GM12864 (cell line): ENCODE data around the gene BSG.

Source experiments
- DNase-seq: peaks from one replicate; pipeline ENCODE4 v3.0.0-alpha.2; 2011; ENCODE audit warnings: low read depth
- H3K4me3 ChIP-seq: 2 replicates; pipeline ENCODE4 v1.5.1; 2011; ENCODE audit warnings: mild to moderate bottlenecking, low read depth, low read length, control low read depth
- TF ChIP-seq, protein P1 (sequence below): IDR thresholded peaks from 2 replicates; pipeline ENCODE4 v1.5.1; 2011; ENCODE audit warnings: low read depth, mild to moderate bottlenecking, moderate library complexity, low read length, control low read depth, inconsistent platforms; ENCODE audit errors: missing control alignments

BSG gene

DNA sequence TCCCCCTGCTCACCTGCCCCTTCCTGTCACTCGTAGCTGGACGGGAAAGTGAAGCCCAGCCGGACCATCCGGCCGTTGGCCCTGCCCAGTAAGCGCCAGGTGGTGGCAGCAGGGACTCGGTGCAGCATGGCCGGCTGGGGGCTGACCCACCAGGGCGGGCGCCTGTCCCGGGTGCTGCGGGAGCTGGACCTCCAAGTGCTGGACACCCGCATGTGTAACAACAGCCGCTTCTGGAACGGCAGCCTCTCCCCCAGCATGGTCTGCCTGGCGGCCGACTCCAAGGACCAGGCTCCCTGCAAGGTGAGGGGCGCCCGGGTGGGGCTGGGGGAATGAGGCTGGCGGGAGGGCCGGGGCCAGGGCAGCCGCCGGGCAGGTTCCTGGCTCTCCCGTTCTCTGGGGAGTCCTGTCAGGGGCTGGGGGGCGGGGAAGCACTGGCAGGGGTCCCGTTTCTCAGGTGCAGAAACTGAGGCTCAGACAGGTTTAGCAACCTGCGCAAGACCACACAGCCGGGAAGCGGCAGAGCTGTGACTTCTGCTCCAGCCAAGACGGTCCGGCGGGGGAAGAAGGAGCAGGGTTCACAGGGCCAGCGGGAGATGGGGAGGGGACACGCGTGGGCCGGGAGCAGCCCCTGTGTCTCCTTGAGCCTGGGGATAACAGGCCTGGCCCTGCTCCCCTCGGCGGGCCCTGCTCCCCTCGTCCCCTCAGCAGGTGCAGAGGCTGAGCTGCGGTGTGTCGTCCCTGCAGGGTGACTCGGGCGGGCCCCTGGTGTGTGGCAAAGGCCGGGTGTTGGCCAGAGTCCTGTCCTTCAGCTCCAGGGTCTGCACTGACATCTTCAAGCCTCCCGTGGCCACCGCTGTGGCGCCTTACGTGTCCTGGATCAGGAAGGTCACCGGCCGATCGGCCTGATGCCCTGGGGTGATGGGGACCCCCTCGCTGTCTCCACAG lies 23.2 kb upstream of the BSG start:
- TF ChIP-seq, protein P1, sequence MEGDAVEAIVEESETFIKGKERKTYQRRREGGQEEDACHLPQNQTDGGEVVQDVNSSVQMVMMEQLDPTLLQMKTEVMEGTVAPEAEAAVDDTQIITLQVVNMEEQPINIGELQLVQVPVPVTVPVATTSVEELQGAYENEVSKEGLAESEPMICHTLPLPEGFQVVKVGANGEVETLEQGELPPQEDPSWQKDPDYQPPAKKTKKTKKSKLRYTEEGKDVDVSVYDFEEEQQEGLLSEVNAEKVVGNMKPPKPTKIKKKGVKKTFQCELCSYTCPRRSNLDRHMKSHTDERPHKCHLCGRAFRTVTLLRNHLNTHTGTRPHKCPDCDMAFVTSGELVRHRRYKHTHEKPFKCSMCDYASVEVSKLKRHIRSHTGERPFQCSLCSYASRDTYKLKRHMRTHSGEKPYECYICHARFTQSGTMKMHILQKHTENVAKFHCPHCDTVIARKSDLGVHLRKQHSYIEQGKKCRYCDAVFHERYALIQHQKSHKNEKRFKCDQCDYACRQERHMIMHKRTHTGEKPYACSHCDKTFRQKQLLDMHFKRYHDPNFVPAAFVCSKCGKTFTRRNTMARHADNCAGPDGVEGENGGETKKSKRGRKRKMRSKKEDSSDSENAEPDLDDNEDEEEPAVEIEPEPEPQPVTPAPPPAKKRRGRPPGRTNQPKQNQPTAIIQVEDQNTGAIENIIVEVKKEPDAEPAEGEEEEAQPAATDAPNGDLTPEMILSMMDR = no peak
- H3K4me3 ChIP-seq = no peak overlapping the region
- no peak for DNase-seq

DNA sequence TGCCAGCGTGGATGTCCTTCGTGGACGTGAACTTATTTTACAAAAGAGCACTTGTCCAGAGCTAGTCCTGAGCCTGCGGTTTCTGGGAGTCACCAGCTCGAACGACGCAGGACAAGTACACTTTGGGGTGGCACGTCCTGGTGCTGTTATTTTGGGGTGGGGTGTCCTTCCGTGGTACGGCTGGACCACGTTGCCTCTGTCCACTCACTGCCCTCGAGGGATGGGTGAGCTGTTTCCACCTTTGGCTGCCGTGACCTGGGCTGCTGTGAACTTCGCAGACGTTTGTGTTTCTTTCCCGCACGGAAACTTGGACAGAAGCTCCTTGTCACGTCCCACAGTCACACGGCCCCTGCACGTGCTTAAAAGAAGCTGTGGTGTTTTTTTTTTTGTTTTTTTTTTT lies 17.6 kb upstream of the BSG start:
- no peak overlapping the region for H3K4me3 ChIP-seq
- DNase-seq = no peak
- TF ChIP-seq, protein P1 = no peak

DNA sequence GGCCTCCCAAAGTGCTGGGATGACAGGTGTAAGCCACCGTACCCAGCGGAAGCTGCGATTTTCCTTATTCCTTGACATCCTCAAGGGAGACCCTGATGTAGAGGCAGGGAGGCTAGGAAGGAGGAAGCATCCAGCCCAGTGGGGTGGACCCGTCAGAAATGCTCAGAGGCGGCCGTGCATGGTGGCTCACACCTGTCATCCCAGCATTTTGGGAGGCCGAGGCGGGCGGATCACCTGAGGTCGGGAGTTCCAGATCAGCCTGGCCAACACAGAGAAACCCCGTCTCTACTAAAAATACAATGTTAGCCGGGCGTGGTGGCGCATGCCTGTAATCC lies 17.0 kb upstream of the BSG start:
- H3K4me3 ChIP-seq = no peak overlapping the region
- TF ChIP-seq, protein P1 = no peak
- no peak for DNase-seq

DNA sequence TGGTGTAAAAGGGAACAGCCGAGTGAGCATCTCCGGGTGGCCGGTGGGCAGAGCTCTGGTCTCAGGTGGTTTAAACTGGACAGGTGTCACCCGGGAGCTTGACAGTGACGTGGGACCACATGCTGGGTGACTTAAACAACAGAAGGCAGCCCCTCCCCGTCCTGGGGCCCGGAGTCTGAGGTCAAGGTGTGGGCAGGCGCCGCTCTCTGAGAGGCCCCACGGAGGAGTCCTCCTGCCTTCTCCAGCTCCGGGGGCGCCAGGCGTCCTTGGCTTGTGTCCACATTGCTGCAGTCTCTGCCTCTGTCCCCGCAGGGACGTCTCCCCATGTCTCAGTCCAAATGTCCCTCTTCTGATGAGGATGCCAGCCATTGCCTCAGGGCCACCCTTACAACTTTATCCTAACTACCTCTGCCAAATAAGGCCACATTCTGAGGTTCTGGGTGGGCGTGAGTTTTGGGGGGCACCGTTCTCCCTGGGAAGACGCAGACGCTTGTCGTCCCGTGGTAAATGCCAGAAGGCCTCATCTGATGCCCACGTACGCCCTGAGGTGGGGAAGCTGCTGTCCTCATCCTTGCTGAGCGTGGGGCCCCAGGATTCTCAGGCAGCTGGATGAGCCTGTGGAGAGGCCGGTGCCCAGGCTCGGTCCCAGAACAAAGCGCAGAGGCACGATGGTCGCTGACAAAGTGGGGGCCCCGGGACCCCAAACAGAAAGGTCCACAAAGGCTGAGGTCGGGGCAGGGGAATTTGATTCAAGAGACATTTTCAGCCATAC lies 15.6 kb upstream of the BSG start:
- no peak for DNase-seq
- TF ChIP-seq, protein P1 = no peak
- H3K4me3 ChIP-seq = no peak overlapping the region

DNA sequence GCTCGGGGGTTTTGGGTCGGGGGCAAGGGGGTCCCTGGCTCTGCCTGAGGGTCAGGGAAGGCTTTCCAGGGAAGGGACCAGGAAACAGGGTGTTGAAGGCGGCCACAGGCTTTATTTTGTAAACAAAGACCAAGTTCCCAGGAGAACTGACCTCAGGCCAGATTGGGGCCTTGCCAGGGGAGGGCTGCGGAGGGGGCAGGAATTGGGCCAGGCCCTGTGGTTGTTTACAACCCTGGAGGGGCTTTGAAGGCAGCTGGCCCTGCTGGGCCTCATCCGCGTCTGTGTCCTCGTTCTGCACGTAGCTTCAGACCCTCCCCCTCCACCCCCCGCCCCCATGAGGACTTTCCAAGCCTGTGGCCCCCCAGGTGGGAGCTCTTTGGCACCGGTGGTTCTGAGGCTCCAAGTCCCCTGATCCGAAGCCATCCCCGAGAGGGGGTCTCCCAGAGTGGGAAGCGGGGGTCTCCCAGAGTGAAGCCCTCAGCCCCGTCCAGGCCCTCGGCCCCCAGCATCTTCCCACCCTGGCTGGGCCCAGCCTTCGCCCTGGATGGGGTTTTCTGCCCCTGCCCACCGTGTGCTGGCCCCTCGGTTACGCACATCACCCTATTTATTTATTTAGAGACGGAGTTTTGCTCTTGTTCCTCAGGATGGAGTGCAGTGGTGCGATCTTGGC lies 13.5 kb upstream of the BSG start:
- TF ChIP-seq, protein P1 = no peak
- no peak for DNase-seq
- no peak overlapping the region for H3K4me3 ChIP-seq

DNA sequence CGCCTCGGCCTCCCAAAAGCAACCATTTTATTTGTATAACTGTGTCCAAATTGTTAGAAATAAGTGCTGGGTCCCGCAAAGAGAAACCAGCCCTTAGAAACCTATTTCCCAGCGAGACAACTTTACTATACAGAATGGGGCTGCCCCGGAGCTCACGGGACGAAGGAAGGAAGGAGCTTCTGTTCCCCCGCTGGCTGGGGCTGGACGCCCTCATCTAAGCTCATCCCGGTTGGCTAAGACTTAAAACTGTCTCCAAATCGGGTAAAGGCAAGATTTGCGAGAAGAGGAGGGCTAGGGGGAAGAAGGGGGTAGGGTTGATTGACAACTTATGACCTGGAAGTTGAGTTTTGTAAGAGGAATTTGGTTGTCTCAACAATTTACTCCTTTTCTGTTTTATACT lies 12.3 kb upstream of the BSG start:
- TF ChIP-seq, protein P1 = no peak
- H3K4me3 ChIP-seq = no peak overlapping the region
- no peak for DNase-seq
